ENCODE measurements around the gene FBXW11. TPM values are rescaled to one million over a fixed set of nuclear protein-coding genes. Genes with fewer than 3 reads are reported as not detected.
A peak's percentile ranks its signal among the peaks of the same experiment; 100 is the strongest.

The FBXW11 gene
- total RNA-seq, 1 experiment from 2014 or later: 85.3 TPM

DNA sequence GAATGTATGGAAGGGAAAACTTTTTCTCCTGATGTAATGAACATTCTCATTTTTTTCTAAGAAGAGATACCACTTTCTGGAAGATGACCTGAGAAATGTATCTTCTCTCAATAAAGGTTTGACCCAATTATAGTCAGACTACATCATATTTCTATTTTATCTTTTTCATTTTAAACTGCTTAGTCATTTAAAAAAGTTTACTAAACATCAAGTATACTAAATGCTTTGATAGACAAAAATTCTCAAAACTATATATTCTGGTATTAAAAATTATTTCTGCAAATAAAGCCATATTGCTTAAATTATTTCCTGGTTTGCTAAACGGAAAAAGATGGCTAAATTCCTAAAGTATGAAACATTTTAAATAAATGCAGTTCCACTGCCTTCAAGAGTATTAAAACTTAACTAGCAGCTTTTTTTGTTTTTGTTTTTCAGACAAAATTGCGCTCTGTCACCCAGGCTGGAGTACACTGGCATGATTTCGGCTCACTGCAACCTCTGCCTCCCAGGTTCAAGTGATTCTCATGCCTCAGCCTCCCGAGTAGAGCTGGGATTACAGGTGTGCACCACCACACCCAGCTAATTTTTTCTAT is 37.1 kb downstream of the FBXW11 start:
- no peaks in the 10 kb centered on the region for H3K27me3 ChIP-seq (ENCODE audit: insufficient read depth, low read length)
- no peak overlapping the region for H2BK5ac ChIP-seq (ENCODE audit: insufficient read length, low read length)
- H2BK12ac ChIP-seq (ENCODE audit: insufficient read length, low read depth, low read length): no peak overlapping the region
- H4K20me1 ChIP-seq (ENCODE audit: control insufficient read depth, insufficient read depth, insufficient read length): no peaks in the 10 kb centered on the region
- no peak overlapping the region for H3K4me3 Mint-ChIP-seq
- H4K91ac ChIP-seq (ENCODE audit: insufficient read length, low read depth, low read length): no peak overlapping the region
- no peak overlapping the region for H2BK20ac ChIP-seq (ENCODE audit: low read depth, low read length, poor library complexity, severe bottlenecking)
- H3K27ac Mint-ChIP-seq: peak overlapping the region in 1 of 3 experiments; percentile 82; a peak in 2 of 7 replicates
- no peak overlapping the region for H3K4ac ChIP-seq (ENCODE audit: low read depth, low read length)
- no peak for DNase-seq
- no peak overlapping the region for H2AFZ ChIP-seq (ENCODE audit: low read length)
- peaks cover 53% of the 10 kb centered on the region; the same call in 1 of the 2 replicates for H3K79me2 ChIP-seq (ENCODE audit: insufficient read depth, low read length)
- H3K79me1 ChIP-seq (ENCODE audit: insufficient read depth, low read depth, low read length, poor library complexity, severe bottlenecking): no peaks in the 10 kb centered on the region
- H3K14ac ChIP-seq (ENCODE audit: insufficient read depth, low read length): no peak overlapping the region
- no peak overlapping the region for H3K27ac ChIP-seq (ENCODE audit: insufficient read length, low read depth, low read length)
- H3K23me2 ChIP-seq (ENCODE audit: insufficient read length, low read depth, low read length, poor library complexity, severe bottlenecking): no peaks in the 10 kb centered on the region
- no peaks in the 10 kb centered on the region for H3K27me3 Mint-ChIP-seq (ENCODE audit: low read depth)
- H2AK5ac ChIP-seq (ENCODE audit: insufficient read length, low read length): no peak overlapping the region
- H3K23ac ChIP-seq (ENCODE audit: insufficient read length, low read depth, low read length): no peak overlapping the region
- H3K9me3 Mint-ChIP-seq: no peaks in the 10 kb centered on the region
- H3K4me1 Mint-ChIP-seq: peaks cover 51 to 60% of the 10 kb centered on the region in 2 experiments
- TF ChIP-seq CTCF (conservative IDR thresholded peaks at IDR 0.05): no peak
- peaks cover under 1% of the 10 kb centered on the region; the same call in 1 of the 2 replicates for H3K4me1 ChIP-seq (ENCODE audit: insufficient read depth, low read length)
- H4K5ac ChIP-seq (ENCODE audit: insufficient read length, low read depth, low read length): no peak overlapping the region
- no peak overlapping the region for H3K4me2 ChIP-seq (ENCODE audit: insufficient read depth, insufficient read length, low read length)
- no peak overlapping the region for H2BK120ac ChIP-seq (ENCODE audit: low read depth, low read length, poor library complexity, severe bottlenecking)
- H4K8ac ChIP-seq (replicated peaks; ENCODE audit: insufficient read length, low read depth, low read length): no peak overlapping the region
- no peaks in the 10 kb centered on the region for H3K9me3 ChIP-seq (ENCODE audit: control insufficient read depth, low read depth, low read length)
- peaks cover 0 to 17% (median 8%) of the 10 kb centered on the region in 3 experiments; a peak in 4 of 7 replicates for H3K36me3 Mint-ChIP-seq (ENCODE audit: insufficient read depth in 1 of 3, low read depth in 3 of 3)
- H2BK15ac ChIP-seq (ENCODE audit: low read depth, low read length): no peak overlapping the region
- WGBS (ENCODE audit: extremely low coverage, insufficient read length, low lambda C conversion rate): no CpG with 5 or more reads among the region's 4 CpGs
- H3K18ac ChIP-seq (ENCODE audit: insufficient read length, low read depth, low read length): no peak overlapping the region
- H3K56ac ChIP-seq (ENCODE audit: insufficient read length, low read depth, low read length): no peak overlapping the region
- no peak overlapping the region for H3T11ph ChIP-seq (ENCODE audit: low read length)
- no peak overlapping the region for H3K9ac ChIP-seq (ENCODE audit: extremely low read depth, insufficient read length, low read length)
